Ectodermal cell (in vitro differentiated cells): ENCODE measurements around the gene GSC. TPM values are rescaled to one million over a fixed set of nuclear protein-coding genes. Genes with fewer than 3 reads are reported as not detected.
"Not testable (repeated sequence)": the region's sequence is repeated elsewhere in the genome, so short reads cannot be mapped to it uniquely, and the experiment has no call there.

ENCODE experiments used
- H3K27ac ChIP-seq: 2 replicates; pipeline ENCODE4 v1.7.0; 2013; ENCODE audit warnings: mild to moderate bottlenecking, low read depth, low read length; ENCODE audit not compliant: insufficient read depth, poor library complexity, severe bottlenecking
- H3K27me3 ChIP-seq: 2 replicates; pipeline ENCODE4 v1.7.0; 2013; ENCODE audit warnings: mild to moderate bottlenecking, low read length; ENCODE audit not compliant: insufficient read depth, control insufficient read depth, poor library complexity, severe bottlenecking
- H3K36me3 ChIP-seq: one replicate; pipeline ENCODE4 v1.7.0; 2013; ENCODE audit warnings: low read length; ENCODE audit not compliant: control insufficient read depth, insufficient read depth
- H3K4me1 ChIP-seq: one replicate; pipeline ENCODE4 v1.7.0; 2013; ENCODE audit warnings: low read length; ENCODE audit not compliant: control insufficient read depth, insufficient read depth
- H3K4me3 ChIP-seq: 2 replicates; pipeline ENCODE4 v1.7.0; 2013; ENCODE audit warnings: low read depth, low read length, control low read depth; ENCODE audit not compliant: insufficient read depth
- H3K9me3 ChIP-seq: 2 replicates; pipeline ENCODE4 v1.7.0; 2013; ENCODE audit warnings: mild to moderate bottlenecking, low read length, moderate library complexity; ENCODE audit not compliant: control insufficient read depth
- WGBS, 2 experiments: methylation state at CpG; one replicate each; pipeline ENCODE4 v1.1.7; 2013; ENCODE audit warnings: missing lambda C conversion rate in 2 of 2; 5-methylcytosine and 5-hydroxymethylcytosine counted together
- polyA plus RNA-seq, 4 experiments: library from polyadenylated mRNA; stranded (reverse); fragments of 50-300 nt; gene quantifications; one replicate each; pipeline ENCODE4 v1.2.3, GENCODE V29; 2013

Gene GSC
- polyA plus RNA-seq (2013, experiment 1 of 4), result 0.54 TPM
- 1.3 TPM for polyA plus RNA-seq (2013, experiment 2 of 4)
- polyA plus RNA-seq (2013, experiment 3 of 4), result 1.1 TPM
- polyA plus RNA-seq (2013, experiment 4 of 4), result 2.2 TPM

GRCh38 chr14:94769391-94770250 lies at the start of gene GSC:
GSC (minus strand) TSS chr14:94770113; CDS start chr14:94770015, 98 bp downstream.
- WGBS, 2 experiments, result 0% methylated on average over 96 of the region's 96 CpGs
- peaks cover 53% of the 10 kb centered on the region for H3K4me1 ChIP-seq
- no peak within 1 kb of the TSS for H3K27ac ChIP-seq
- peak within 1 kb of the TSS; percentile 22 for H3K4me3 ChIP-seq
- H3K36me3 ChIP-seq, result no peaks in the 10 kb centered on the region
- H3K9me3 ChIP-seq, result no peaks in the 10 kb centered on the region
- peaks cover 100% of the 10 kb centered on the region for H3K27me3 ChIP-seq

GRCh38 chr14:94819531-94819930 lies 49.6 kb upstream of the GSC start:
- WGBS, 2 experiments, result 75 to 79% methylated on average over 3 of the region's 3 CpGs
- no peak overlapping the region for H3K4me3 ChIP-seq
- H3K27me3 ChIP-seq, result no peaks in the 10 kb centered on the region
- no peaks in the 10 kb centered on the region for H3K9me3 ChIP-seq
- no peaks in the 10 kb centered on the region for H3K36me3 ChIP-seq
- no peak overlapping the region for H3K27ac ChIP-seq
- H3K4me1 ChIP-seq, result no peaks in the 10 kb centered on the region

DNA sequence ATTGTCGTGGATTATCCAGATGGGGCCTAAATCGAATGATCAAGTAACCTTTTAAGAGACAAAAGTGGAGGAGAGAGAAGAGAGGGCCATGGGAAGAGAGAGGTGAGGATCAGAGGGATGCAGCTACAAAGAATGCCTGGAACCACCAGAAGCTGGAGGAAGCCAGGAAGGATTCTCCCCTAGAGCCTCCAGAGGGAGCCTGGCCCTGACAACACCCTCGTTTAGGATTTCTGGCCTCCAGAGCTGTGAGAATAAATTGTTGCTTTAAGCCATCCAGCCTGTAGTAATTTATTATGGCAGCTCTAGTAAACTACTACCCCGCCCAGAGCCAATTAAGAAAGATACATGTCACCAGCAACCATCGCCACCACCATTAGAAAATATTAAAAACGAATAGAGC lies 46.2 kb upstream of the GSC start:
- no peak overlapping the region for H3K27ac ChIP-seq
- H3K27me3 ChIP-seq, result no peaks in the 10 kb centered on the region
- no peaks in the 10 kb centered on the region for H3K4me1 ChIP-seq
- no peak overlapping the region for H3K4me3 ChIP-seq
- H3K9me3 ChIP-seq, result no peaks in the 10 kb centered on the region
- WGBS, 2 experiments, result 70% methylated on average over 6 of the region's 6 CpGs
- H3K36me3 ChIP-seq, result no peaks in the 10 kb centered on the region

- H3K36me3 ChIP-seq, result no peaks in the 10 kb centered on the region
- WGBS, 2 experiments, result 75 to 82% methylated on average over 5 of the region's 5 CpGs
- H3K27me3 ChIP-seq, result no peaks in the 10 kb centered on the region
- H3K4me3 ChIP-seq, result no peak overlapping the region
- peaks cover 7% of the 10 kb centered on the region for H3K4me1 ChIP-seq
- no peak overlapping the region for H3K27ac ChIP-seq
- no peaks in the 10 kb centered on the region for H3K9me3 ChIP-seq
These were observed 35.9 kb upstream of the GSC start for GRCh38 chr14:94805680-94806288.

GRCh38 chr14:94801225-94801624 lies 31.3 kb upstream of the GSC start:
- peaks cover 7% of the 10 kb centered on the region for H3K4me1 ChIP-seq
- H3K27me3 ChIP-seq, result no peaks in the 10 kb centered on the region
- no peaks in the 10 kb centered on the region for H3K9me3 ChIP-seq
- 93 to 94% methylated on average over 8 of the region's 8 CpGs for WGBS, 2 experiments
- H3K36me3 ChIP-seq, result no peaks in the 10 kb centered on the region
- H3K27ac ChIP-seq, result no peak overlapping the region
- H3K4me3 ChIP-seq, result no peak overlapping the region

GRCh38 chr14:94800764-94801163 lies 30.9 kb upstream of the GSC start:
- not testable (repeated sequence) for H3K4me3 ChIP-seq, H3K27ac ChIP-seq, H3K9me3 ChIP-seq, H3K27me3 ChIP-seq, H3K36me3 ChIP-seq, H3K4me1 ChIP-seq
- WGBS, 2 experiments, result 87 to 90% methylated on average over 6 to 9 of the region's 9 CpGs

- H3K4me1 ChIP-seq, result no peaks in the 10 kb centered on the region
- H3K9me3 ChIP-seq, result no peaks in the 10 kb centered on the region
- H3K27ac ChIP-seq, result no peak overlapping the region
- peaks cover 4% of the 10 kb centered on the region for H3K27me3 ChIP-seq
- no peak overlapping the region for H3K4me3 ChIP-seq
- no peaks in the 10 kb centered on the region for H3K36me3 ChIP-seq
- 91 to 94% methylated on average over 2 of the region's 2 CpGs for WGBS, 2 experiments
These were observed 28.0 kb upstream of the GSC start for GRCh38 chr14:94797887-94798286.

GRCh38 chr14:94796278-94796677 lies 26.4 kb upstream of the GSC start:
- Histone ChIP-seq H3K27me3 (peaks cover 4% of the 10 kb centered on the region), H3K4me1 (no peaks in the 10 kb centered on the region)

DNA sequence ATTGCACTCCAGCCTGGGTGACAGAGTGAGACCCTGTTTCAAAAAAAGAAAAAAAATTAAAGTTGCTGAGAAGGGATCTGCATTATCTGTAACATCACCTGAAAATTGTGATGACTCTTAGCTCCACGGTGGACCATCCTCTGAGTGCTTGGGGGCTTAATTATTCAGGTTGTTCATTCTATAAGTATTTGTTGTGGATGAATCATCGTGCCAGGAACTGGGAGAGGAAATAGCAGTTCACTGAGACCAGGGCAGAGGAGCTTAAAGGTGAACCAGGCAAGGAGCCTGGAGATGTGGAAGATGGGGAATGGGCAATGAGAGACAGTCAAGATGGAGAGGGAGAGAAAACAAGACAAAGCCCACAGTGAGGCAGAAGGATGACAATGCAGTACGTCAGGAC lies 25.5 kb upstream of the GSC start:
- no peak overlapping the region for H3K27ac ChIP-seq
- H3K4me3 ChIP-seq, result no peak overlapping the region
- no peaks in the 10 kb centered on the region for H3K9me3 ChIP-seq
- WGBS, 2 experiments, result 86 to 91% methylated on average over 3 of the region's 3 CpGs
- peaks cover 4% of the 10 kb centered on the region for H3K27me3 ChIP-seq
- no peaks in the 10 kb centered on the region for H3K36me3 ChIP-seq
- H3K4me1 ChIP-seq, result no peaks in the 10 kb centered on the region

More at GRCh38 chr14:94796278-94796677, 26.4 kb upstream of the GSC start:
- Histone ChIP-seq H3K36me3 (no peaks in the 10 kb centered on the region), H3K9me3 (no peaks in the 10 kb centered on the region), H3K27ac (no peak overlapping the region), H3K4me3 (no peak overlapping the region)

GRCh38 chr14:94793901-94794300 lies 24.0 kb upstream of the GSC start:
- 95 to 96% methylated on average over 7 of the region's 7 CpGs for WGBS, 2 experiments
- Histone ChIP-seq H3K9me3 (no peaks in the 10 kb centered on the region), H3K4me1 (no peaks in the 10 kb centered on the region), H3K27ac (no peak overlapping the region), H3K4me3 (no peak overlapping the region), H3K36me3 (no peaks in the 10 kb centered on the region), H3K27me3 (peaks cover 4% of the 10 kb centered on the region)
